A673 (cell line): ENCODE measurements around the gene CARHSP1. TPM values are rescaled to one million over a fixed set of nuclear protein-coding genes. Genes with fewer than 3 reads are reported as not detected.

ENCODE experiments used
- BruUV-seq: library from RNA; stranded (reverse); fragments of 400-500 nt; replicated peaks from 2 replicates; lab custom pipeline; 2021; lab: Mats Ljungman, UMichigan
- CTCF ChIA-PET: fragments of 300-600 bp; sonication (Branson Sonifier 250); formaldehyde crosslinking; loops from one replicate; lab custom pipeline; 2022; ENCODE audit warnings: antibody characterized with exemption; lab: Charles Lee
- POLR2A ChIA-PET: fragments of 300-600 bp; sonication (Branson Sonifier 250); formaldehyde crosslinking; loops from one replicate; lab custom pipeline; 2022; ENCODE audit warnings: antibody characterized with exemption; ENCODE audit not compliant: low non-redundant PET; lab: Charles Lee
- DNase-seq: peaks from one replicate; pipeline ENCODE4 v3.0.0-alpha.2; 2015; ENCODE audit warnings: low spot score
- H3K27ac ChIP-seq: fragments of 200-600 bp; sonication (generic); 2 replicates; pipeline ENCODE4 v1.5.1; 2016; ENCODE audit warnings: mixed run types, low read depth, mild to moderate bottlenecking, mixed read lengths, antibody characterized with exemption, low read length; ENCODE audit not compliant: poor library complexity, severe bottlenecking
- H3K27me3 ChIP-seq: fragments of 200-600 bp; sonication (generic); replicated peaks from 2 replicates; pipeline ENCODE4 v1.6.1; 2017; ENCODE audit warnings: mixed run types, low read depth, mild to moderate bottlenecking, mixed read lengths, antibody characterized with exemption, low read length; ENCODE audit not compliant: insufficient read depth, poor library complexity
- H3K36me3 ChIP-seq: fragments of 200-600 bp; sonication (generic); 2 replicates; pipeline ENCODE4 v1.6.1; 2016; ENCODE audit warnings: mixed run types, mild to moderate bottlenecking, mixed read lengths, antibody characterized with exemption, low read length; ENCODE audit not compliant: insufficient read depth, poor library complexity, severe bottlenecking
- H3K4me1 ChIP-seq: fragments of 200-600 bp; sonication (generic); 2 replicates; pipeline ENCODE4 v1.6.1; 2017; ENCODE audit warnings: mixed run types, mild to moderate bottlenecking, mixed read lengths, antibody characterized with exemption, low read length; ENCODE audit not compliant: insufficient read depth, poor library complexity, severe bottlenecking
- H3K4me3 ChIP-seq: fragments of 200-600 bp; sonication (generic); 2 replicates; pipeline ENCODE4 v1.5.1; 2016; ENCODE audit warnings: low read depth, mixed run types, mild to moderate bottlenecking, mixed read lengths, low read length; ENCODE audit not compliant: poor library complexity, severe bottlenecking
- H3K9me3 ChIP-seq: fragments of 200-600 bp; sonication (generic); 2 replicates; pipeline ENCODE4 v1.6.1; 2016; ENCODE audit warnings: mixed run types, low read depth, mild to moderate bottlenecking, mixed read lengths, antibody characterized with exemption, low read length; ENCODE audit not compliant: poor library complexity, severe bottlenecking
- CTCF ChIP-seq: fragments of 300-800, 200-600 bp; sonication (generic); conservative IDR thresholded peaks from 2 replicates; pipeline ENCODE4 v1.5.1; 2017; ENCODE audit warnings: low read depth, mild to moderate bottlenecking, antibody characterized with exemption, low read length, moderate library complexity, mixed read lengths
- EZH2 ChIP-seq: fragments of 200-600 bp; sonication (generic); IDR thresholded peaks from 2 replicates; pipeline ENCODE4 v1.6.1; 2017; ENCODE audit warnings: borderline replicate concordance, low read depth, mild to moderate bottlenecking, mixed read lengths, antibody characterized with exemption, low read length; ENCODE audit not compliant: poor library complexity, severe bottlenecking
- intact Hi-C: fragments of 100-400 bp; cut with micrococcal nuclease; formaldehyde crosslinking; loops from one replicate; pipeline ENCODE4 v1.10.0; 2022; ENCODE audit not compliant: unreplicated experiment
- total RNA-seq: library from RNA; stranded (reverse); gene quantifications from 2 replicates; pipeline ENCODE4 v1.2.3, GENCODE V29; 2021

CARHSP1 gene
- total RNA-seq, 1 experiment from 2014 or later = 316 TPM

GRCh38 chr16:8853150-8853549 is 15.7 kb downstream of the CARHSP1 start:
- intact Hi-C loops = no loop called here
- no peak for TF ChIP-seq CTCF
- no peak for TF ChIP-seq EZH2
- no peak overlapping the region for H3K4me3 ChIP-seq
- H3K9me3 ChIP-seq = no peaks in the 10 kb centered on the region
- peaks cover 10% of the 10 kb centered on the region for H3K4me1 ChIP-seq
- CTCF ChIA-PET = interaction anchor here (1.0 kb wide), 1 partner anchor 13 kb away, joined by 3 read pairs; no protein-coding TSS in a partner anchor
- no TSS peak for BruUV-seq
- POLR2A ChIA-PET = no interaction called here
- H3K27ac ChIP-seq = no peak overlapping the region
- no peak for DNase-seq
- peaks cover 90% of the 10 kb centered on the region for H3K36me3 ChIP-seq
- no peaks in the 10 kb centered on the region for H3K27me3 ChIP-seq

GRCh38 chr16:8852534-8852933 is 16.3 kb downstream of the CARHSP1 start:
- TF ChIP-seq CTCF = no peak
- no peak for TF ChIP-seq EZH2
- Histone ChIP-seq H3K4me1 (peaks cover 10% of the 10 kb centered on the region), H3K27me3 (no peaks in the 10 kb centered on the region), H3K27ac (no peak overlapping the region), H3K9me3 (no peaks in the 10 kb centered on the region), H3K4me3 (no peak overlapping the region), H3K36me3 (peaks cover 93% of the 10 kb centered on the region)
- DNase-seq = no peak
- POLR2A ChIA-PET = no interaction called here
- CTCF ChIA-PET = no interaction called here
- intact Hi-C loops = no loop called here
- no TSS peak for BruUV-seq

- H3K27me3 ChIP-seq = no peaks in the 10 kb centered on the region
- H3K4me1 ChIP-seq = peaks cover 10% of the 10 kb centered on the region
- intact Hi-C loops = no loop called here
- DNase-seq = no peak
- BruUV-seq = no TSS peak
- CTCF ChIA-PET = no interaction called here
- H3K27ac ChIP-seq = no peak overlapping the region
- TF ChIP-seq CTCF (no peak), EZH2 (no peak)
- no peaks in the 10 kb centered on the region for H3K9me3 ChIP-seq
- H3K4me3 ChIP-seq = no peak overlapping the region
- peaks cover 90% of the 10 kb centered on the region for H3K36me3 ChIP-seq
- POLR2A ChIA-PET = no interaction called here
These were observed 16.9 kb downstream of the CARHSP1 start for GRCh38 chr16:8851761-8852403.
